ENCODE data around the gene MORN4. TPM values are rescaled to one million over a fixed set of nuclear protein-coding genes. Genes with fewer than 3 reads are reported as not detected.
A peak's percentile ranks its signal among the peaks of the same experiment; 100 is the strongest.

Gene MORN4
- total and polyA plus RNA-seq, 2 donors (not counting 3 experiments of a cell fraction or from before 2014, with no cell fraction given): 12.2 to 13.9 TPM

DNA sequence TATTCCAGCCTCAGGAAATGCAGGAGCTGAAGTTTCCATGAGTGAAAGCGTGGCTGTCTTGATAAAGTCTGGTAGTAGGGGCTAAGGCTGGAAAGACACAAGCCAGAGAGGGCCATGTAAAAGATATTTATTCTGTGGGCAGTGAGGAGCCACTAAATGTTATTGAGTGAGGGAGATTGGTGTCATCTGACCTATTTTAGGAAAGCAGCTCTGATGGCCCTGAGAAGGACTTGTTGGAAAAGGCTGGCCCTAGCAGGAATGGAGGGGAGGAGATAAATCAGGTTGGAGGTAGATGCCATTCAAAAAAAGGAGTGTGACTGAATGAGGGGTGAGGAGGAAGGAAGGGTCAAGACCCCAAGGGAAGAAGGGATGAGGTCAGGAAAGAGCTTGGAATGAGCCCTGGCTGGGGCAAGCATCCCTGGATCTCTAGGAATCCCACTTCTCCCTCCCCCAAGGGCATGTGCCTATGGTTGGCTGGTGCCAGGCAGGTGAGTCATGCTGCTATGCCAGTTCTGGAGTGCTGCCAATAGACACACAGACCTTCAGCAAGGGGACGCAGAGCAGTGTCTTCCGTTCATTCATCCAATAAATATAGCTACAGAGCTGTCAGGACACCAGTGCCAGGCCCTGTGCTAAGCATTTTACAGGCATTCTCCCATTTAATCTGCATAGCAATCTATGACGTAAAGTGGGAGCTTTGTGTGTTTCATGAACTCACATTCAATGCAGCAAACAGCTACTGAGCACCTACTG, 58.8 kb downstream of the MORN4 start:
- H3K4me2 ChIP-seq (ENCODE audit: insufficient read depth, low read length): peak overlapping the region; percentile 23
- CTCF ChIA-PET: interaction anchor here (0.6 to 8.2 kb wide), 18 partner anchors 9 to 170 kb away, joined by 3 to 304 read pairs (median 4); partner anchors contain the start of gene C10orf62
- peak; percentile 85 for DNase-seq (ENCODE audit: low read depth, low spot score)
- H4K20me1 ChIP-seq (replicated peaks; ENCODE audit: control insufficient read depth, extremely low read depth, insufficient read depth, low read length): no peaks in the 10 kb centered on the region
- TF ChIP-seq EZH2 (IDR thresholded peaks at IDR 0.05; ENCODE audit: borderline replicate concordance, low read depth, low read length, severe bottlenecking) (no peak), POLR2AphosphoS5 (IDR thresholded peaks at IDR 0.05; ENCODE audit: insufficient read depth, low read depth, low read length) (peak; percentile 73), POLR2A (IDR thresholded peaks at IDR 0.05; ENCODE audit: low read depth, low read length) (no peak), GATA2 (IDR thresholded peaks at IDR 0.05; ENCODE audit: insufficient read depth, insufficient read length, low read depth, low read length) (peak; percentile 70), MAX (IDR thresholded peaks at IDR 0.05; ENCODE audit: insufficient read depth, insufficient read length) (no peak), MYC (IDR thresholded peaks at IDR 0.05; ENCODE audit: low read depth, low read length) (no peak), JUN (IDR thresholded peaks at IDR 0.05; ENCODE audit: borderline replicate concordance, insufficient read depth, insufficient read length, low read depth) (peak; percentile 84), FOS (IDR thresholded peaks at IDR 0.05; ENCODE audit: borderline replicate concordance, insufficient read depth, low read length) (peak; percentile 83)
- TF ChIP-seq, protein P1, sequence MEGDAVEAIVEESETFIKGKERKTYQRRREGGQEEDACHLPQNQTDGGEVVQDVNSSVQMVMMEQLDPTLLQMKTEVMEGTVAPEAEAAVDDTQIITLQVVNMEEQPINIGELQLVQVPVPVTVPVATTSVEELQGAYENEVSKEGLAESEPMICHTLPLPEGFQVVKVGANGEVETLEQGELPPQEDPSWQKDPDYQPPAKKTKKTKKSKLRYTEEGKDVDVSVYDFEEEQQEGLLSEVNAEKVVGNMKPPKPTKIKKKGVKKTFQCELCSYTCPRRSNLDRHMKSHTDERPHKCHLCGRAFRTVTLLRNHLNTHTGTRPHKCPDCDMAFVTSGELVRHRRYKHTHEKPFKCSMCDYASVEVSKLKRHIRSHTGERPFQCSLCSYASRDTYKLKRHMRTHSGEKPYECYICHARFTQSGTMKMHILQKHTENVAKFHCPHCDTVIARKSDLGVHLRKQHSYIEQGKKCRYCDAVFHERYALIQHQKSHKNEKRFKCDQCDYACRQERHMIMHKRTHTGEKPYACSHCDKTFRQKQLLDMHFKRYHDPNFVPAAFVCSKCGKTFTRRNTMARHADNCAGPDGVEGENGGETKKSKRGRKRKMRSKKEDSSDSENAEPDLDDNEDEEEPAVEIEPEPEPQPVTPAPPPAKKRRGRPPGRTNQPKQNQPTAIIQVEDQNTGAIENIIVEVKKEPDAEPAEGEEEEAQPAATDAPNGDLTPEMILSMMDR (IDR thresholded peaks at IDR 0.05; ENCODE audit: extremely low read depth in 1 of 2, insufficient read depth in 1 of 2, low read depth in 1 of 2, low read length in 2 of 2): no peak
- H3K4me3 ChIP-seq (replicated peaks in 1 of 3; ENCODE audit: insufficient read depth in 1 of 3, low read depth in 1 of 3, low read length in 3 of 3): no peak overlapping the region
- intact Hi-C loops (cut with micrococcal nuclease): loop anchor here (1.0 kb wide), 2 partner anchors 22 to 31 kb away; no protein-coding TSS in a partner anchor
- FAIRE-seq: peak; percentile 96
- peaks cover 14% of the 10 kb centered on the region for H3K4me1 ChIP-seq (ENCODE audit: control insufficient read depth, extremely low read depth, insufficient read depth, low read length)
- H3K9me1 ChIP-seq (replicated peaks; ENCODE audit: control insufficient read depth, extremely low read depth, insufficient read depth, low read length): no peaks in the 10 kb centered on the region
- no peaks in the 10 kb centered on the region for H3K79me2 ChIP-seq (ENCODE audit: control insufficient read depth, insufficient read depth, low read length)
- peaks cover 0 to 24% of the 10 kb centered on the region in 2 experiments for H3K36me3 ChIP-seq (ENCODE audit: control insufficient read depth in 2 of 2, extremely low read depth in 1 of 2, insufficient read depth in 2 of 2, low read length in 2 of 2)
- dilution Hi-C loops (cut with MboI; ENCODE audit: extremely low pct_ligation_motif_present, low sequenced_read_pairs): no loop called here
- H2AFZ ChIP-seq (ENCODE audit: low read depth, low read length): no peak overlapping the region
- POLR2A ChIA-PET: interaction anchor here (0.7 kb wide), 1 partner anchor 22 kb away, joined by 3 read pairs; no protein-coding TSS in a partner anchor
- peak overlapping the region; percentile 58 for H3K27ac ChIP-seq (ENCODE audit: insufficient read depth, low read depth, low read length)
- H3K9me3 ChIP-seq (replicated peaks; ENCODE audit: control insufficient read depth, insufficient read depth, low read length): no peaks in the 10 kb centered on the region
- no TSS peak for BruUV-seq (replicated peaks)
- no peaks in the 10 kb centered on the region for H3K27me3 ChIP-seq (ENCODE audit: control insufficient read depth in 2 of 2, insufficient read depth in 2 of 2, low read length in 2 of 2)
- peak overlapping the region; percentile 22 for H3K9ac ChIP-seq (replicated peaks; ENCODE audit: extremely low read depth, insufficient read depth, low read length)

All from endothelial cell of umbilical vein (primary cell).